Lower leg skin (tissue), 4 donors: ENCODE data around the gene CDHR3. TPM values are rescaled to one million over a fixed set of nuclear protein-coding genes. Genes with fewer than 3 reads are reported as not detected.

Experiments
- DNase-seq, 2 donors: peaks; one replicate each; pipeline ENCODE4 v3.0.0-alpha.2; 2019; ENCODE audit warnings: low spot score in 2 of 2
- H3K4me3 ChIP-seq: fragments of 200-600 bp; sonication (generic); 2 replicates; pipeline ENCODE4 v1.5.1; 2017; ENCODE audit warnings: mild to moderate bottlenecking, low read depth; ENCODE audit not compliant: poor library complexity, severe bottlenecking
- POLR2A ChIP-seq, 2 donors: fragments of 450-650 bp; IDR thresholded peaks; one replicate each; pipeline ENCODE4 v1.6.1; 2016 to 2017; ENCODE audit warnings: antibody characterized with exemption in 2 of 2, mild to moderate bottlenecking in 1 of 2, moderate library complexity in 1 of 2
- WGBS, 2 donors: methylation state at CpG; one replicate each; pipeline ENCODE4 v1.1.5; 2018; 5-methylcytosine and 5-hydroxymethylcytosine counted together
- intact Hi-C: fragments of 100-400 bp; cut with DNase I; formaldehyde crosslinking; loops from one replicate; pipeline ENCODE4 v1.15.0; 2023; ENCODE audit warnings: low total_unique reads
- total RNA-seq, 4 donors: library from RNA; depleted of rRNA; stranded (reverse); fragments of >200 nt; gene quantifications; one replicate each; pipeline ENCODE4 v1.1.0, GENCODE V29; 2016
- TF ChIP-seq, protein P1 (sequence below), 3 donors: fragments of 450-650 bp; IDR thresholded peaks; one replicate each; pipeline ENCODE4 v1.5.1; 2016; ENCODE audit warnings: antibody characterized with exemption in 3 of 3, mild to moderate bottlenecking in 3 of 3, moderate library complexity in 2 of 3

CDHR3 gene
- total RNA-seq, 4 donors from 2014 or later = 2.4 to 4.2 (median 3.3) TPM; not detected in 1

- 35 to 38% methylated on average over 4 of the region's 4 CpGs for WGBS, 2 donors
- peak in 1 of 2 donors; percentile 74 for DNase-seq
- TF ChIP-seq, protein P1, sequence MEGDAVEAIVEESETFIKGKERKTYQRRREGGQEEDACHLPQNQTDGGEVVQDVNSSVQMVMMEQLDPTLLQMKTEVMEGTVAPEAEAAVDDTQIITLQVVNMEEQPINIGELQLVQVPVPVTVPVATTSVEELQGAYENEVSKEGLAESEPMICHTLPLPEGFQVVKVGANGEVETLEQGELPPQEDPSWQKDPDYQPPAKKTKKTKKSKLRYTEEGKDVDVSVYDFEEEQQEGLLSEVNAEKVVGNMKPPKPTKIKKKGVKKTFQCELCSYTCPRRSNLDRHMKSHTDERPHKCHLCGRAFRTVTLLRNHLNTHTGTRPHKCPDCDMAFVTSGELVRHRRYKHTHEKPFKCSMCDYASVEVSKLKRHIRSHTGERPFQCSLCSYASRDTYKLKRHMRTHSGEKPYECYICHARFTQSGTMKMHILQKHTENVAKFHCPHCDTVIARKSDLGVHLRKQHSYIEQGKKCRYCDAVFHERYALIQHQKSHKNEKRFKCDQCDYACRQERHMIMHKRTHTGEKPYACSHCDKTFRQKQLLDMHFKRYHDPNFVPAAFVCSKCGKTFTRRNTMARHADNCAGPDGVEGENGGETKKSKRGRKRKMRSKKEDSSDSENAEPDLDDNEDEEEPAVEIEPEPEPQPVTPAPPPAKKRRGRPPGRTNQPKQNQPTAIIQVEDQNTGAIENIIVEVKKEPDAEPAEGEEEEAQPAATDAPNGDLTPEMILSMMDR (IDR thresholded peaks at IDR 0.05) = no peak
- no peak for TF ChIP-seq POLR2A (IDR thresholded peaks at IDR 0.05)
- intact Hi-C loops = no loop called here
- H3K4me3 ChIP-seq = no peak overlapping the region
Observed at GRCh38 chr7:106068538-106068961, 105.5 kb downstream of the CDHR3 start.

DNA sequence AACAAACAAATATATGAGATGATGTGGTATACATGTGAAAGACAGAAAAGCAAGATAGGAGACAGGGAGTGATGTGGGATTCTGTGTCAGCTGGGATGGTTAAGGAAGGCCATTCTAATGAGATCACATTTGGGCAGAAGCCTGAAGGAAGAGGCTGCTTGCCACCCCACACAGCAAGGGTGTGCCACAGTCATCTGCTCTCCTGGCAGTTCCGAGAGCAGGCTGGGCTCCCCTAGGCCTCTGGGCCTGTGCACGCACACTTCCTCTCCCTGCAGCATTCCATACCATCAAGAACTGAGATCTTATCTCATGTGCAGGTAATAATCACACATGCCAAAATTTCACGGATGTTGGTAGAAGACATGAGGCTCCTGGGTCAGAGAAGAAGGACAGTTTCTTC, 105.9 kb downstream of the CDHR3 start:
- TF ChIP-seq POLR2A (IDR thresholded peaks at IDR 0.05) = no peak
- TF ChIP-seq, protein P1 (IDR thresholded peaks at IDR 0.05) = no peak
- intact Hi-C loops = no loop called here
- peak in 1 of 2 donors; percentile 88 for DNase-seq
- 13 to 38% methylated on average over 3 of the region's 3 CpGs for WGBS, 2 donors
- no peak overlapping the region for H3K4me3 ChIP-seq

DNA sequence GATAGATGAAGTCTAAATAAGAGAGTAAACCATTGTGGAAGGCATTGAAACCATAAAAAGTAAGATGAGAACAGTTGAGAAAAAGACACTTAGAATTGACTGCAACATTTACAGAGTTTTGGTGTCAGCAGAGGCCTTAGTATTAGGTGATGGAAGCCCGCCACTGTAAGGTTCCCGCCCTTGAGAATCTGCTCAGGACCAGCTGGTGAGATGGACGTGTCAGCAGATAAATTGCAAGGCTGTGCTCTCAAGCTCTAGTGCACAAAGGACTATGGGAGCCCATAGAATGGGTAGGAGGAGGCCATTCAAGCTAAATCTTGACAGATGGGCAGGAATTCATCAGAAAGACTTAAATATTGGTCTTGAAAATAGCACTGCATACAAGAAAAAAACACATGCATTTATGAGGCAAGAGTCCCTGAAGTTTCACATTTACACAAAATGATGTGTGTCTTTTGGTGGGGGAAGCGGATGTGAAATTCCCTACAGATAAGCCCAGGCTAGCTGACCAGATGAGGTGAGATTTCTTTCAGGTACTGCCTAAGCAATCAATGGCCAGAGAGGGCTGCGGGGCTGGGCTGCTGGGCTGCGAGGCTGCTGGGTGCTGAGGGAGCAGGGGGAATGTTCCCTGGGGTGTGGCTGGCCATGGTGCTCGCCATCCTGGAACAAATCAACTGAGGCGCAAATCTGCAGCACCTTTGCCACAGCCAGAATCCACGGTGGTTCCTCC, 106.6 kb downstream of the CDHR3 start:
- DNase-seq = peak in 1 of 2 donors; percentile 62
- no peak overlapping the region for H3K4me3 ChIP-seq
- 62 to 68% methylated on average over 9 of the region's 9 CpGs for WGBS, 2 donors
- TF ChIP-seq, protein P1 (IDR thresholded peaks at IDR 0.05) = no peak
- no peak for TF ChIP-seq POLR2A (IDR thresholded peaks at IDR 0.05)
- intact Hi-C loops = no loop called here

DNA sequence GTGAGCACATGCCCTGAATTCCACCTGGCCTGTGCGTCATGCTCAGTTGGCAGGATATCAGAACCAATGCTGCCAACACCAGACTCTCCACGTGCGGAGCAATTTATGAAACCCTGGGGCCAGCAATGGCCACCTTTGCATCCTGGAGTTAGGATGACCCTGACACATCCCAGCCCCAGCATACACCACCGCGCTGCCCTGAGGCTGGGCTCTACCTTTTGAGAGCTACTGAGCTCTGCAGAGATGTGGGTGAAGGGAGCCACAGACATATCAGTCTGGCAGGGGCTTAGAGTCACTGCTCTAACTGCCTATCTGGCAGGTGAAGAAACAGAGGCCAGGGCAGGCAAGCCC, 107.1 kb downstream of the CDHR3 start:
- H3K4me3 ChIP-seq = no peak overlapping the region
- intact Hi-C loops = no loop called here
- TF ChIP-seq, protein P1 (IDR thresholded peaks at IDR 0.05) = no peak
- TF ChIP-seq POLR2A (IDR thresholded peaks at IDR 0.05) = no peak
- peak in 1 of 2 donors; percentile 85 for DNase-seq
- 61 to 70% methylated on average over 5 of the region's 5 CpGs for WGBS, 2 donors

DNA sequence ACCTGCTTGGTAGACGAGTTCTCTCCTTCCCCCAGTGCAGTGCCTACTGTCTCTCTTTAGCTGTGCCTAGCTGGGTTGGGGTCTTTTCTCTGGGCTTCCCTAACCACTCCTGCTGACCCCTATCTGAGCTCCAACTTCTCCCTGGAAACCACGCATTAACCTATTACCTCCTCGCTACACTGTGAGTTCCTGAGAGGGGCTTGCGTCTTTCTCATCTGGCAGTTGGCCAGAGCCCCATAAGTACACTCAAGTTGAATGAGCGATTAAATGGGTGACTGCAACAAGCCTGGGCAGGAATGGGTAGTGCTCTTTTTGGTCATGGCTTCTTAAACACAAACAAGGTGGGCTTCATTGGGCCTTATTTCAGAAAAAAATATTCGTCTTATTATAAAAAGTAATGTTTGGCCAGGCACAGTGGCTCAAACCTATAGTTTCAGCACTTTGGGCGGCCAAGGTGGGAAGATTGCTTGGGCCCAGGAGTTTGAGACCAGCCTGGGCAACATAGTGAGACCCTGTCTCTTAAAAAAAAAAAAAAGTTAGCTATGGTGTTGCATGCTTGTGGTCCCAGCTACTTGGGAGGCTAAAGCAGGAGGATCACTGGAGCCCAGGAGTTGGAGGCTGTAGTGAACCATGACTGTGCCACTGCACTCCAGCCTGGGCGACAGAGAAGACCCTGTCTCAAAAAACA, 107.6 kb downstream of the CDHR3 start:
- H3K4me3 ChIP-seq = no peak overlapping the region
- peak in 1 of 2 donors; percentile 78 for DNase-seq
- no peak for TF ChIP-seq POLR2A (IDR thresholded peaks at IDR 0.05)
- TF ChIP-seq, protein P1 (IDR thresholded peaks at IDR 0.05) = no peak
- WGBS, 2 donors = 82 to 92% methylated on average over 8 of the region's 8 CpGs
- intact Hi-C loops = no loop called here
